Measurements from ENCODE around the gene MAPKAP1. TPM values are rescaled to one million over a fixed set of nuclear protein-coding genes. Genes with fewer than 3 reads are reported as not detected.

The MAPKAP1 gene
- total RNA-seq, 4 donors from 2014 or later, result 76.5 to 141 (median 87.5) TPM

DNA sequence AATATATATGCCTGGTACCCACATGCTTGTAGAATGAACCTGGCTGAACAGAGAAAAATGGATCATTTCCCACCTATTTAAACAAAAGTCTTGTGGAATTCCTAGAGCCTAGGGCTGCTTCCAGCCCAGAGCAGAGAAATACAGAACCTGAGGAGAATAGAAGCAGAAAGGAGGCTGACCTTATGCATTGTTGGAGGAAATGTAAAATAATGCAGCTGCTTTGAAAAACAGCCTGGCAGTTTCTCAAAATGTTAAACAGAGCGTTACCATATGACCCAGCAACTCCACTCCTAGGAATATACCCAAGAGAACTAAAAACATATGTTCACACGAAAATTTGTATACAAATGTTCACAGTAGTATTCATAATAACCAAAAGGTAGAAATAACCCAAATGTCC, 15.1 kb downstream of the MAPKAP1 start:
- 67 to 69% methylated on average over 2 of the region's 2 CpGs for WGBS, 2 donors (ENCODE audit: low coverage in 1 of 2)
- ATAC-seq, result no peak
- H3K4me1 ChIP-seq, result no peaks in the 10 kb centered on the region
- no peak overlapping the region for H3K4me3 ChIP-seq
- no peak overlapping the region for H3K27ac ChIP-seq
- H3K9me3 ChIP-seq, result no peaks in the 10 kb centered on the region
- no peaks in the 10 kb centered on the region for H3K27me3 ChIP-seq
- H3K36me3 ChIP-seq, result no peaks in the 10 kb centered on the region
- TF ChIP-seq POLR2AphosphoS5 (IDR thresholded peaks at IDR 0.05) (no peak), EP300 (IDR thresholded peaks at IDR 0.05) (no peak), POLR2A (IDR thresholded peaks at IDR 0.05) (no peak)
- TF ChIP-seq, protein P1, sequence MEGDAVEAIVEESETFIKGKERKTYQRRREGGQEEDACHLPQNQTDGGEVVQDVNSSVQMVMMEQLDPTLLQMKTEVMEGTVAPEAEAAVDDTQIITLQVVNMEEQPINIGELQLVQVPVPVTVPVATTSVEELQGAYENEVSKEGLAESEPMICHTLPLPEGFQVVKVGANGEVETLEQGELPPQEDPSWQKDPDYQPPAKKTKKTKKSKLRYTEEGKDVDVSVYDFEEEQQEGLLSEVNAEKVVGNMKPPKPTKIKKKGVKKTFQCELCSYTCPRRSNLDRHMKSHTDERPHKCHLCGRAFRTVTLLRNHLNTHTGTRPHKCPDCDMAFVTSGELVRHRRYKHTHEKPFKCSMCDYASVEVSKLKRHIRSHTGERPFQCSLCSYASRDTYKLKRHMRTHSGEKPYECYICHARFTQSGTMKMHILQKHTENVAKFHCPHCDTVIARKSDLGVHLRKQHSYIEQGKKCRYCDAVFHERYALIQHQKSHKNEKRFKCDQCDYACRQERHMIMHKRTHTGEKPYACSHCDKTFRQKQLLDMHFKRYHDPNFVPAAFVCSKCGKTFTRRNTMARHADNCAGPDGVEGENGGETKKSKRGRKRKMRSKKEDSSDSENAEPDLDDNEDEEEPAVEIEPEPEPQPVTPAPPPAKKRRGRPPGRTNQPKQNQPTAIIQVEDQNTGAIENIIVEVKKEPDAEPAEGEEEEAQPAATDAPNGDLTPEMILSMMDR (IDR thresholded peaks at IDR 0.05), result no peak

DNA sequence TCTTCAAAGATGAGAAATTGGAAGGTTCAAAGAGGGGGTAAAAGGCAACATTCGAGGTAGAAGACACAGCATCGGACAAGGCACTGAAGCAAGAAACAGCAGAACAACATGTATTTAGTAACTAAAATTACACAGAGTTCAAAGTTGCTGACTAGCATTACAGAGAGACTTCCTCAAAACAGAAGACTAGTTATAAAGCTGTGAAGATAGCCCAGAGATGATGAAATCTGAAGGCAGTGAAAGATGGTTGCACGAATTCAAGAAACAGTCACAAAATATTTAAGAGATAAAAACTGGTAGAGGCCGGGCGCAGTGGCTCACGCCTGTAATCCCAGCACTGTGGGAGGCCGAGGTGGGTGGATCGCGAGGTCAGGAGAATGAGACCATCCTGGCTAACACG, 16.3 kb downstream of the MAPKAP1 start:
- ATAC-seq, result no peak
- TF ChIP-seq, protein P1 (IDR thresholded peaks at IDR 0.05), result no peak
- no peak for TF ChIP-seq EP300 (IDR thresholded peaks at IDR 0.05)
- TF ChIP-seq POLR2A (IDR thresholded peaks at IDR 0.05), result no peak
- TF ChIP-seq POLR2AphosphoS5 (IDR thresholded peaks at IDR 0.05), result no peak
- Histone ChIP-seq H3K27ac (no peak overlapping the region), H3K4me1 (no peaks in the 10 kb centered on the region), H3K27me3 (no peaks in the 10 kb centered on the region), H3K4me3 (no peak overlapping the region), H3K36me3 (no peaks in the 10 kb centered on the region), H3K9me3 (no peaks in the 10 kb centered on the region)
- WGBS, 2 donors (ENCODE audit: low coverage in 1 of 2), result 89 to 91% methylated on average over 10 of the region's 10 CpGs

DNA sequence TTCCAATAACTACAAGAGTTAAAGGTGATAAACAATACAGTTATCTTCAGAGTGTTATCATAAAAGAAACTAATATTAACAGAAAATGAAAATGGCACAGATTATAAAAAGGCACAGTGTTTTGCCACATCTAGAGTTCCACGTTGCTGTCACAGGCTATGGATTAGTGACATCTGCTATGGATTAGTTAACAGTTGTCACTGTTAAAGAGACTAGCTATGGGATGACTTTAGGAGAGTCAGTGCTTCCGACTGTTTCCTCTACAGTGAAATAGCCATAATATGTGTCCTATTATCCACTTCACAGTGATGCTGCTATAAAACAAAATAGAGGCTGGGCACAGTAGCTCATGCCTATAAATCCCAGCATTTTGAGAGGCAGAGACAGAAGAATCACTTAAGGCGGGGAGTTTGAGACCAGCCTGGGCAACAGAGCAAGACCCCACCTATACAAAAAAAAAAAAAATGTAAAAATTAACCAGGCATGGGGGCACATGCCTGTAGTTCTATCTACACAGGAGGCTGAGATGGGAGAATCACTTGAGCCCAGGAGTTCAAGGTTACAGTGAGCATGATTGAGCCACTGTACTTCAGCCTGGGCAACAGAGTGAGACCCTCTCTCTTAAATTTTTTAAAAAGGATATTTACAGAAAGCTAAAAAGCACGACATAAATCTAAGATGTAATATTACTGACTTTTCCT, 19.7 kb downstream of the MAPKAP1 start:
- Histone ChIP-seq H3K9me3 (no peaks in the 10 kb centered on the region), H3K27me3 (no peaks in the 10 kb centered on the region), H3K4me1 (no peaks in the 10 kb centered on the region), H3K4me3 (no peak overlapping the region), H3K27ac (no peak overlapping the region), H3K36me3 (peaks cover 0 to 11% of the 10 kb centered on the region in 2 donors)
- WGBS, 2 donors (ENCODE audit: low coverage in 1 of 2), result 88 to 94% methylated on average over 3 to 4 of the region's 4 CpGs
- no peak for TF ChIP-seq POLR2A (IDR thresholded peaks at IDR 0.05)
- no peak for TF ChIP-seq POLR2AphosphoS5 (IDR thresholded peaks at IDR 0.05)
- TF ChIP-seq EP300 (IDR thresholded peaks at IDR 0.05), result no peak
- TF ChIP-seq, protein P1 (IDR thresholded peaks at IDR 0.05), result no peak
- ATAC-seq, result no peak

DNA sequence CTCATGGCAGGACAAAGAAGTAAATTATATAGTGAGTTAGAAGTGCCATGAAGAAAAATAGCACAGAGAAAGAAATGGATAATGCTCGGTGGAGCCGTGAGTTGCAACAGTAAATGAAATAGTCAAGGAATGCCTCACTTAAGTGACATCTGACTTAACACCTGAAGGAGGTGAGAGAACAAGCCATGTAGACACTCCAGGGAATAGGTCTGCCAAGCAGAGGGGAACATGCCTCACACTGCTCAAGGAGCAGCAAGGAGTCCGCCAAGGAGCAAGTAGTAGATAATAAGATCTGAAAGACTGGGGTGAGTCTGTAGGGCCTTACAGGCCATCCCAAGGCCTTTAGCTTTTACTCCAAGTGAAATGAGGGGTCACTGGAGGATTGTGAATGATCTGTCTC, 21.8 kb downstream of the MAPKAP1 start:
- H3K4me3 ChIP-seq, result no peak overlapping the region
- peaks cover 0 to 11% of the 10 kb centered on the region in 2 donors for H3K36me3 ChIP-seq
- no peaks in the 10 kb centered on the region for H3K27me3 ChIP-seq
- ATAC-seq, result no peak
- TF ChIP-seq POLR2AphosphoS5 (IDR thresholded peaks at IDR 0.05), result no peak
- TF ChIP-seq EP300 (IDR thresholded peaks at IDR 0.05), result no peak
- TF ChIP-seq, protein P1 (IDR thresholded peaks at IDR 0.05), result no peak
- no peak for TF ChIP-seq POLR2A (IDR thresholded peaks at IDR 0.05)
- H3K4me1 ChIP-seq, result peaks cover 0 to 4% (median 0%) of the 10 kb centered on the region in 3 donors
- 94% methylated on average over 3 of the region's 3 CpGs; no CpG with 5 or more reads in 1 of the 2 donors for WGBS, 2 donors (ENCODE audit: low coverage in 1 of 2)
- H3K27ac ChIP-seq, result no peak overlapping the region
- no peaks in the 10 kb centered on the region for H3K9me3 ChIP-seq

DNA sequence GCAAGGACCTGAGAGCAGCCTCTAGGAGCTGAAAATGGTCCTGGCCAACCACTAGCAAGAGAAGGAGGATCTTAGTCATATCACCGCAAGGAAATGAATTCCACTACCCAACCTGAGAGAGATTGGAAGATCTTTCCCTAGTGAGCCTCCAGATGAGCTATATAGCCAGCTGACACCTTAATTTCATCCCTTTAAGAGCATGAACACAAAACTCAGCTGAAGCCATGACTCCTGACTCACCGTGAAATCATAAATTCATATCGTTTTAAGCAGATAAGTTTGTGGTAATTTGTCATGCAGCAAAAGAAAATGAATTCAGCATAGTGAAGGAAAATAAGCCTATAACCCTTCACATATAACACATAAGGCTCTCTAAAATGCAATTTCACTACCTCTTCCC, 23.5 kb downstream of the MAPKAP1 start:
- Histone ChIP-seq H3K4me3 (no peak overlapping the region), H3K36me3 (peaks cover 0 to 11% of the 10 kb centered on the region in 2 donors), H3K27me3 (no peaks in the 10 kb centered on the region), H3K4me1 (peaks cover 0 to 4% (median 0%) of the 10 kb centered on the region in 3 donors), H3K9me3 (no peaks in the 10 kb centered on the region), H3K27ac (no peak overlapping the region)
- ATAC-seq, result no peak
- TF ChIP-seq, protein P1 (IDR thresholded peaks at IDR 0.05), result no peak
- TF ChIP-seq POLR2AphosphoS5 (IDR thresholded peaks at IDR 0.05), result no peak
- no peak for TF ChIP-seq POLR2A (IDR thresholded peaks at IDR 0.05)
- no peak for TF ChIP-seq EP300 (IDR thresholded peaks at IDR 0.05)
- 65 to 76% methylated on average over 3 of the region's 3 CpGs for WGBS, 2 donors (ENCODE audit: low coverage in 1 of 2)

Measured in gastroesophageal sphincter (tissue), 4 donors.